H1 (cell line): ENCODE results near the gene RNF225. TPM values are rescaled to one million over a fixed set of nuclear protein-coding genes. Genes with fewer than 3 reads are reported as not detected.

Experiments used
- BACH1 ChIP-seq: IDR thresholded peaks from 2 replicates; pipeline ENCODE4 v1.6.1; 2012; ENCODE audit warnings: low read length, improper control_type of control experiment
- BRCA1 ChIP-seq: IDR thresholded peaks from 2 replicates; pipeline ENCODE4 v1.6.1; 2012; ENCODE audit warnings: low read depth, low read length, improper control_type of control experiment
- CHD1 ChIP-seq: IDR thresholded peaks from 2 replicates; pipeline ENCODE4 v1.6.1; 2012; ENCODE audit warnings: low read depth, low read length, improper control_type of control experiment
- CREB1 ChIP-seq: IDR thresholded peaks from 2 replicates; pipeline ENCODE4 v1.6.1; 2012; ENCODE audit warnings: inconsistent platforms
- EGR1 ChIP-seq: IDR thresholded peaks from 2 replicates; pipeline ENCODE4 v1.6.1; 2011; ENCODE audit warnings: low read depth, low read length, borderline replicate concordance
- EZH2 ChIP-seq: fragments of 200-600 bp; sonication (generic); IDR thresholded peaks from 2 replicates; pipeline ENCODE4 v1.7.1; 2012; ENCODE audit warnings: low read depth, mild to moderate bottlenecking, moderate library complexity, low read length, inconsistent platforms; ENCODE audit not compliant: severe bottlenecking
- GABPA ChIP-seq: IDR thresholded peaks from 2 replicates; pipeline ENCODE4 v1.6.1; 2011; ENCODE audit warnings: mild to moderate bottlenecking, low read length, moderate library complexity, borderline replicate concordance; ENCODE audit not compliant: insufficient read depth
- HDAC6 ChIP-seq: IDR thresholded peaks from one replicate; pipeline ENCODE4 v1.7.1; 2012; ENCODE audit warnings: low read depth, mild to moderate bottlenecking, inconsistent platforms, low read length, moderate library complexity
- KDM1A ChIP-seq: fragments of 200-600, 300-600 bp; sonication (generic); IDR thresholded peaks from 2 replicates; pipeline ENCODE4 v1.7.1; 2016; ENCODE audit warnings: mild to moderate bottlenecking, low read length, borderline replicate concordance
- NRF1 ChIP-seq: IDR thresholded peaks from 2 replicates; pipeline ENCODE4 v1.6.1; 2011; ENCODE audit warnings: mild to moderate bottlenecking, low read depth, low read length, improper control_type of control experiment
- POLR2A ChIP-seq, 2 experiments: IDR thresholded peaks; 1 replicate in 1 of 2; 2 replicates in 1 of 2; pipeline ENCODE4 v1.6.1; 2011; ENCODE audit warnings: low read depth in 2 of 2, low read length in 2 of 2, mild to moderate bottlenecking in 2 of 2; ENCODE audit errors: control extremely low read depth in 1 of 2
- POLR2AphosphoS5 ChIP-seq: IDR thresholded peaks from 2 replicates; pipeline ENCODE4 v1.6.1; 2011; ENCODE audit warnings: low read depth, low read length
- RBBP5 ChIP-seq: IDR thresholded peaks from 2 replicates; pipeline ENCODE4 v1.7.1; 2012; ENCODE audit warnings: low read depth, mild to moderate bottlenecking, inconsistent platforms, low read length, moderate library complexity, borderline replicate concordance
- SIN3A ChIP-seq, 2 experiments: IDR thresholded peaks in 1 of 2; conservative IDR thresholded peaks in 1 of 2; 2 replicates each; pipeline ENCODE4 v1.6.1; 2011 to 2012; ENCODE audit warnings: low read length in 2 of 2, improper control_type of control experiment in 1 of 2, low read depth in 1 of 2, mild to moderate bottlenecking in 1 of 2
- SIX5 ChIP-seq: IDR thresholded peaks from 2 replicates; pipeline ENCODE4 v1.6.1; 2011; ENCODE audit warnings: mild to moderate bottlenecking, low read depth, low read length
- SP2 ChIP-seq: IDR thresholded peaks from 2 replicates; pipeline ENCODE4 v1.6.1; 2012; ENCODE audit warnings: mild to moderate bottlenecking, low read length, inconsistent platforms
- SUZ12 ChIP-seq: fragments of 200-600 bp; sonication (generic); IDR thresholded peaks from 2 replicates; pipeline ENCODE4 v1.6.1; 2012; ENCODE audit warnings: mild to moderate bottlenecking, inconsistent platforms, low read length, moderate library complexity, mixed read lengths
- TAF1 ChIP-seq: IDR thresholded peaks from 2 replicates; pipeline ENCODE4 v1.6.1; 2011; ENCODE audit warnings: mild to moderate bottlenecking, low read depth, low read length
- TBP ChIP-seq: IDR thresholded peaks from 2 replicates; pipeline ENCODE4 v1.6.1; 2011; ENCODE audit warnings: low read depth, low read length, improper control_type of control experiment
- TEAD4 ChIP-seq: IDR thresholded peaks from 2 replicates; pipeline ENCODE4 v1.6.1; 2012; ENCODE audit warnings: low read depth, low read length, inconsistent platforms, mixed read lengths
- USF2 ChIP-seq: IDR thresholded peaks from 2 replicates; pipeline ENCODE4 v1.6.1; 2011; ENCODE audit warnings: low read length, improper control_type of control experiment
- YY1 ChIP-seq: IDR thresholded peaks from 2 replicates; pipeline ENCODE4 v1.6.1; 2011; ENCODE audit warnings: low read depth, mild to moderate bottlenecking, low read length
- polyA plus RNA-seq, 7 experiments: library from polyadenylated mRNA; depleted of rRNA in 3 of 7; stranded (reverse) in 5 of 7; unstranded in 2 of 7; fragments of >200 nt in 5 of 7; fragments of 200-250 nt in 2 of 7; gene quantifications; 1 replicate in 5 of 7; 2 replicates in 1 of 7; 4 replicates in 1 of 7; pipeline versions ENCODE4 v1.2.1 to v1.2.3, GENCODE V29; 2011 to 2013; ENCODE audit warnings: missing spikeins in 2 of 7, mixed read lengths in 2 of 7
- total RNA-seq: library from RNA; stranded (reverse); fragmentation: NEBNext Ultra II Directional; extraction: Animal tissue kit (Norgen Biotek cat#: 25700); gene quantifications from 2 replicates; pipeline ENCODE4 v1.2.1, GENCODE V29; 2021
- TF ChIP-seq, protein P1 (sequence below): IDR thresholded peaks from 2 replicates; pipeline ENCODE4 v1.6.1; 2012; ENCODE audit warnings: inconsistent platforms

RNF225 gene
- total and polyA plus RNA-seq, 2 of the 8 experiments (the other 6 are each of a cell fraction or from before 2014, with no cell fraction given) = 0.17 to 1.0 TPM

DNA sequence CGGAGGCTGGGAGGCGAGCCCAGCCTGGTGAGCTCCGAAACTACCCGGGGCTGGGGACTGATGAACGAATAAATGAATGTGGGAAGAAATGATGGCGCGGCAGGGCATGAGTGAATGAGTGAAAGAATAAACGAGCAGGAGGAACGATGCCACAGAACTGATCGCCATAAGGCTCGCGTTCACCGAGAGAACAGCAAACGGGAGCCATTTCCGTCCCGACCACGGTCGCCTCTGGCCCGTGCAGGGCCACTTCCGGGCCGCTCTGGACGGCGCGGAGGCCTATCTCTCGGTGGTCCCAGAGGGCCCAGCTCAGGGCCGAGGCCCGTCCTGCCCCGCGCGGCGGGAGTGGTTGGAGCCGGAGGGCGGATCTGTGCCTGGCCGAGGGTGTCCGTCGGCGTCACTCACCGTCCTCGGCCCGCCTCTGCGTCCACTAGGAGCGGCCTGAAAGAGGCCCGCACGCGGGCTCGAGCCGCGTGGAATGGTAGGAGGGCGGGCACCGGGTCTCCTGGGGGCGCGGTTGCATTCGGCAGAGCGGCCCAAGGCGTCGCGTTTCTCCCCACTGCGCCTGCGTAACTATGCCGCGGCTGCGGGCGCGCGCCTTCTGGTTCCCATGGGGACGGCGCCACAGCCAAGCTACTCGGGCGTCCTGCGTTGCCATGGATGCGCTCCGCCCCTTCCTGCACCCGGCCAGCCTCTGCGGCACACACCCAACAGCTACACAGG, 33.0 kb upstream of the RNF225 start, which contains the start of gene ZNF497 (continued):
- TF ChIP-seq SIN3A (conservative IDR thresholded peaks at IDR 0.05 in 1 of 2, IDR thresholded peaks at IDR 0.05 in 1 of 2; ENCODE audit: low read depth in 1 of 2, low read length in 2 of 2) = peak; percentile 99 to 100
- TF ChIP-seq HDAC6 = no peak
- peak; percentile 54; the same call in 1 of the 2 replicates for TF ChIP-seq EGR1
- TF ChIP-seq POLR2A (IDR thresholded peaks at IDR 0.05; ENCODE audit: control extremely low read depth in 1 of 2, low read depth in 2 of 2, low read length in 2 of 2) = peak; percentile 81 to 93
- TF ChIP-seq CHD1 = no peak
- peak; percentile 36; the same call in 1 of the 2 replicates for TF ChIP-seq CREB1
- TF ChIP-seq NRF1 = peak; percentile 82
- TF ChIP-seq YY1 = peak; percentile 85; the same call in 1 of the 2 replicates
- no peak for TF ChIP-seq SIX5
- peak; percentile 89 for TF ChIP-seq GABPA
- 0 out of 2 replicates have a peak, but pooled peaks have one; percentile 5 for TF ChIP-seq USF2
- TF ChIP-seq TAF1 = peak; percentile 95
- TF ChIP-seq, protein P1, sequence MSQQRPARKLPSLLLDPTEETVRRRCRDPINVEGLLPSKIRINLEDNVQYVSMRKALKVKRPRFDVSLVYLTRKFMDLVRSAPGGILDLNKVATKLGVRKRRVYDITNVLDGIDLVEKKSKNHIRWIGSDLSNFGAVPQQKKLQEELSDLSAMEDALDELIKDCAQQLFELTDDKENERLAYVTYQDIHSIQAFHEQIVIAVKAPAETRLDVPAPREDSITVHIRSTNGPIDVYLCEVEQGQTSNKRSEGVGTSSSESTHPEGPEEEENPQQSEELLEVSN = no peak
- TF ChIP-seq POLR2AphosphoS5 = peak; percentile 84; the same call in 1 of the 2 replicates
- peak; percentile 92 for TF ChIP-seq SP2
- TF ChIP-seq TBP = peak; percentile 91
- TF ChIP-seq KDM1A = no peak
- no peak for TF ChIP-seq BRCA1
- peak; percentile 22; the same call in 1 of the 2 replicates for TF ChIP-seq BACH1
- TF ChIP-seq RBBP5 = peak; percentile 94; the same call in 1 of the 2 replicates
- TF ChIP-seq SUZ12 = no peak
- no peak for TF ChIP-seq EZH2
- TF ChIP-seq TEAD4 = 0 out of 2 replicates have a peak, but pooled peaks have one; percentile 22
